ENCODE measurements around the gene RNPEP. TPM values are rescaled to one million over a fixed set of nuclear protein-coding genes. Genes with fewer than 3 reads are reported as not detected.

RNPEP gene
- total RNA-seq, 2 donors from 2014 or later, result 142 to 147 TPM

GRCh38 chr1:201983380-201983805 is 945 bp downstream of the RNPEP start:
- Histone ChIP-seq H3K4me1 (no peaks in the 10 kb centered on the region), H3K4me3 (peak overlapping the region; percentile 97), H3K36me3 (no peaks in the 10 kb centered on the region), H3K27me3 (no peaks in the 10 kb centered on the region), H3K27ac (peak overlapping the region; percentile 97), H3K9me3 (no peaks in the 10 kb centered on the region), H3K9ac (ENCODE audit: low read depth in 2 of 2, low read length in 2 of 2) (peak overlapping the region; percentile 81 to 96)
- TF ChIP-seq, protein P1, sequence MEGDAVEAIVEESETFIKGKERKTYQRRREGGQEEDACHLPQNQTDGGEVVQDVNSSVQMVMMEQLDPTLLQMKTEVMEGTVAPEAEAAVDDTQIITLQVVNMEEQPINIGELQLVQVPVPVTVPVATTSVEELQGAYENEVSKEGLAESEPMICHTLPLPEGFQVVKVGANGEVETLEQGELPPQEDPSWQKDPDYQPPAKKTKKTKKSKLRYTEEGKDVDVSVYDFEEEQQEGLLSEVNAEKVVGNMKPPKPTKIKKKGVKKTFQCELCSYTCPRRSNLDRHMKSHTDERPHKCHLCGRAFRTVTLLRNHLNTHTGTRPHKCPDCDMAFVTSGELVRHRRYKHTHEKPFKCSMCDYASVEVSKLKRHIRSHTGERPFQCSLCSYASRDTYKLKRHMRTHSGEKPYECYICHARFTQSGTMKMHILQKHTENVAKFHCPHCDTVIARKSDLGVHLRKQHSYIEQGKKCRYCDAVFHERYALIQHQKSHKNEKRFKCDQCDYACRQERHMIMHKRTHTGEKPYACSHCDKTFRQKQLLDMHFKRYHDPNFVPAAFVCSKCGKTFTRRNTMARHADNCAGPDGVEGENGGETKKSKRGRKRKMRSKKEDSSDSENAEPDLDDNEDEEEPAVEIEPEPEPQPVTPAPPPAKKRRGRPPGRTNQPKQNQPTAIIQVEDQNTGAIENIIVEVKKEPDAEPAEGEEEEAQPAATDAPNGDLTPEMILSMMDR (IDR thresholded peaks at IDR 0.05), result no peak
- intact Hi-C loops (cut with DNase I), result no loop called here
- no peak for DNase-seq

- no peaks in the 10 kb centered on the region for H3K27me3 ChIP-seq
- no peak overlapping the region for H3K9ac ChIP-seq (ENCODE audit: low read depth in 2 of 2, low read length in 2 of 2)
- TF ChIP-seq, protein P1 (IDR thresholded peaks at IDR 0.05), result no peak
- no peaks in the 10 kb centered on the region for H3K4me1 ChIP-seq
- no peaks in the 10 kb centered on the region for H3K9me3 ChIP-seq
- no peak for DNase-seq
- peaks cover 10% of the 10 kb centered on the region for H3K36me3 ChIP-seq
- H3K4me3 ChIP-seq, result no peak overlapping the region
- intact Hi-C loops (cut with DNase I), result no loop called here
- H3K27ac ChIP-seq, result no peak overlapping the region
Measured at GRCh38 chr1:201984446-201984845, 2.0 kb downstream of the RNPEP start.

DNA sequence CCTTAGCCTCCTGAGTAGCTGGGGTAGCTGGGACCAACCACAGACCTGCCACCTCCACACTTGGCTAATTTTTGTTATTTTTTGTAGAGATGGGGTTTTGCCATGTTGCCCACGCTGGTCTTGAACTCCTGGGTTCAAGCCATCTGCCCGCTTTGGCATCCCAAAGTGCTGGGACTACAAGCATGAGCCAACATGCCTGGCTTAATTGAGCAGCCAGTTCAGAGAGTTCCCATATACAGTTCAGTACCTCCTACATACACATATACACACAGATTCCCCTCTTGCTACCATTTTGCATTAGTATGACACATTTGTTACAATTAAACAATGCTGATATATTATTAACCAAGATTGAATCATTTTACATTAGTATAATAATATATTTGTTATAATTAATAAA is 2.9 kb downstream of the RNPEP start:
- no peak for DNase-seq
- Histone ChIP-seq H3K27ac (no peak overlapping the region), H3K9ac (ENCODE audit: low read depth in 2 of 2, low read length in 2 of 2) (no peak overlapping the region), H3K9me3 (no peaks in the 10 kb centered on the region), H3K36me3 (peaks cover 12% of the 10 kb centered on the region), H3K4me1 (no peaks in the 10 kb centered on the region), H3K27me3 (no peaks in the 10 kb centered on the region), H3K4me3 (no peak overlapping the region)
- intact Hi-C loops (cut with DNase I), result no loop called here
- TF ChIP-seq, protein P1 (IDR thresholded peaks at IDR 0.05), result no peak

DNA sequence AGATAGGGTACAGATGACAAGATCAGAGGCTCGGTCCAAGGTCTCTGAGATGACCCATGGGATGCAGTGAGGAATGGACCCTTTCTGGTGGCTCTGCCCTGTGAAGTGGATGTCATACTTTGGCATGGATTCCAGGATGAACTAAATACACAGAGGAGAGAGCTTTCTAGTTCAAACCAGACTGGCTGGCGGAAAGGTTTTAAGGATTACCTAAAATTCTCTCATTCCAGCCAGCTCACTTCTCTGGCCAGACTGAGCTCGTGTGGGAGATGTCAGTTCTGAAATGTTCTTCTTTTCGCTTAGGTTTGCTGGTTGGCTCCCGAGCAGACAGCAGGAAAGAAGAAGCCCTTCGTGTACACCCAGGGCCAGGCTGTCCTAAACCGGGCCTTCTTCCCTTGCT is 6.2 kb downstream of the RNPEP start:
- H3K36me3 ChIP-seq, result peaks cover 12% of the 10 kb centered on the region
- no peaks in the 10 kb centered on the region for H3K9me3 ChIP-seq
- TF ChIP-seq, protein P1 (IDR thresholded peaks at IDR 0.05), result no peak
- no peak overlapping the region for H3K27ac ChIP-seq
- intact Hi-C loops (cut with DNase I), result no loop called here
- H3K9ac ChIP-seq (ENCODE audit: low read depth in 2 of 2, low read length in 2 of 2), result no peak overlapping the region
- no peak overlapping the region for H3K4me3 ChIP-seq
- DNase-seq, result peak; percentile 14
- no peaks in the 10 kb centered on the region for H3K4me1 ChIP-seq
- H3K27me3 ChIP-seq, result no peaks in the 10 kb centered on the region

DNA sequence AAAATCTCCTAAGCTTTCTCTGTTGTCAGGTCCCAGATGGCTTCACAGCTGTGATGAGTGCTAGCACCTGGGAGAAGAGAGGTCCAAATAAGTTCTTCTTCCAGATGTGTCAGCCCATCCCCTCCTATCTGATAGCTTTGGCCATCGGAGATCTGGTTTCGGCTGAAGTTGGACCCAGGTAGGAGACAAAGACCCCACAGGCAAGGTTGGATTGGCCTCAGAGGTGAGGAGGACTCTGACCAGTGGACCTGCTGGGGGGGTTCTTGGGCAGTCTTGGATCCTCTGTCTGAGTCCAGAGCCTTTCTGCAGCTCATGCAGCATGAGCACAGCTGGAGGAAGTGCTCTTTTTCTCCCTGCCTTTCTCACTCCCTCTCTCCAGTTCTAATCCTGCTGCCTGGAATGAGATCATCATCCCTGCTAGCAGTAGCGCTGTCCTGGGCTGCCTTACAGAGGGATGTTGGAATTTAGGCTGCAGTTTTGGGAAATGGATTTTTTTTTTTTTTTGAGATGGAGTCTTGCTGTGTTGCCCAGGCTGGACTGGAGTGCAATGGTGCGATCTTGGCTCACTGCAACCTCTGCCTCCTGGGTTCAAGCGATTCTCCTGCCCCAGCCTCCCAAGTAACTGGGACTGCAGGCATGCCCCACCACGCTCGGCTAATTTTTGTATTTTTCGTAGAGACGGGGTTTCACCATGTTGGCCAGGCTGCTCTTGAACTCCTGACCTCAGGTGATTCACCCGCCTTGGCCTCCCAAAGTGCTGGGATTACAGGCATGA is 7.1 kb downstream of the RNPEP start:
- no peak for DNase-seq
- H3K4me3 ChIP-seq, result no peak overlapping the region
- intact Hi-C loops (cut with DNase I), result no loop called here
- no peaks in the 10 kb centered on the region for H3K27me3 ChIP-seq
- no peak overlapping the region for H3K9ac ChIP-seq (ENCODE audit: low read depth in 2 of 2, low read length in 2 of 2)
- H3K36me3 ChIP-seq, result peaks cover 12% of the 10 kb centered on the region
- TF ChIP-seq, protein P1 (IDR thresholded peaks at IDR 0.05), result no peak
- no peaks in the 10 kb centered on the region for H3K9me3 ChIP-seq
- no peaks in the 10 kb centered on the region for H3K4me1 ChIP-seq
- H3K27ac ChIP-seq, result no peak overlapping the region

All from colonic mucosa (tissue), 4 donors.